GM23338 (cell line): ENCODE results near the gene GALNT7.

ENCODE experiments used
- CREB1 ChIP-seq: fragments of 250-450 bp; sonication (Bioruptor Pico); IDR thresholded peaks from 2 replicates; pipeline ENCODE4 v1.5.0; 2020; ENCODE audit warnings: low read depth, mild to moderate bottlenecking, moderate library complexity
- ETS1 ChIP-seq: IDR thresholded peaks from 2 replicates; pipeline ENCODE4 v1.6.1; 2016; ENCODE audit warnings: antibody characterized with exemption
- EZH2 ChIP-seq: fragments of 200-600 bp; sonication (generic); IDR thresholded peaks from one replicate; pipeline ENCODE4 v1.8.0; 2017; ENCODE audit warnings: antibody characterized with exemption, mild to moderate bottlenecking, low read depth; ENCODE audit not compliant: unreplicated experiment
- EZH2phosphoT487 ChIP-seq: fragments of 200-600 bp; sonication (generic); IDR thresholded peaks from one replicate; pipeline ENCODE4 v1.8.1; 2018; ENCODE audit warnings: antibody characterized with exemption; ENCODE audit not compliant: unreplicated experiment
- JUNB ChIP-seq: IDR thresholded peaks from one replicate; pipeline ENCODE4 v1.6.1; 2016; ENCODE audit warnings: antibody characterized with exemption; ENCODE audit not compliant: unreplicated experiment
- NANOG ChIP-seq: IDR thresholded peaks from 2 replicates; pipeline ENCODE4 v1.6.1; 2016; ENCODE audit warnings: antibody characterized with exemption, borderline replicate concordance
- POLR2AphosphoS5 ChIP-seq: IDR thresholded peaks from 2 replicates; pipeline ENCODE4 v1.6.1; 2016; ENCODE audit warnings: antibody characterized with exemption, low read depth
- STAT1 ChIP-seq: IDR thresholded peaks from one replicate; pipeline ENCODE4 v1.6.1; 2016; ENCODE audit warnings: antibody characterized with exemption; ENCODE audit not compliant: unreplicated experiment
- ZNF114 ChIP-seq: fragments of 250-450 bp; sonication (Bioruptor Pico); IDR thresholded peaks from 2 replicates; pipeline ENCODE4 v1.5.0; 2020; ENCODE audit warnings: mild to moderate bottlenecking, moderate library complexity
- ZNF331 ChIP-seq: fragments of 250-450 bp; sonication (Bioruptor Pico); IDR thresholded peaks from 2 replicates; pipeline ENCODE4 v1.5.0; 2020; ENCODE audit warnings: low read depth, mild to moderate bottlenecking, moderate library complexity
- ZNF462 ChIP-seq: fragments of 250-450 bp; sonication (Bioruptor Pico); IDR thresholded peaks from 2 replicates; pipeline ENCODE4 v1.5.0; 2020; ENCODE audit warnings: mild to moderate bottlenecking, moderate library complexity
- TF ChIP-seq, protein P1 (sequence below), 2 experiments: fragments of 200-600 bp in 1 of 2; sonication (generic) in 1 of 2; conservative IDR thresholded peaks; 2 replicates each; pipeline versions ENCODE4 v1.5.1 to v1.6.1; 2016 to 2017; ENCODE audit warnings: antibody characterized with exemption in 2 of 2, low read depth in 2 of 2, mild to moderate bottlenecking in 2 of 2, moderate library complexity in 1 of 2
- TF ChIP-seq, protein P2 (sequence below): IDR thresholded peaks from one replicate; pipeline ENCODE4 v1.6.1; 2018; ENCODE audit warnings: antibody characterized with exemption; ENCODE audit not compliant: unreplicated experiment

- TF ChIP-seq, protein P1, sequence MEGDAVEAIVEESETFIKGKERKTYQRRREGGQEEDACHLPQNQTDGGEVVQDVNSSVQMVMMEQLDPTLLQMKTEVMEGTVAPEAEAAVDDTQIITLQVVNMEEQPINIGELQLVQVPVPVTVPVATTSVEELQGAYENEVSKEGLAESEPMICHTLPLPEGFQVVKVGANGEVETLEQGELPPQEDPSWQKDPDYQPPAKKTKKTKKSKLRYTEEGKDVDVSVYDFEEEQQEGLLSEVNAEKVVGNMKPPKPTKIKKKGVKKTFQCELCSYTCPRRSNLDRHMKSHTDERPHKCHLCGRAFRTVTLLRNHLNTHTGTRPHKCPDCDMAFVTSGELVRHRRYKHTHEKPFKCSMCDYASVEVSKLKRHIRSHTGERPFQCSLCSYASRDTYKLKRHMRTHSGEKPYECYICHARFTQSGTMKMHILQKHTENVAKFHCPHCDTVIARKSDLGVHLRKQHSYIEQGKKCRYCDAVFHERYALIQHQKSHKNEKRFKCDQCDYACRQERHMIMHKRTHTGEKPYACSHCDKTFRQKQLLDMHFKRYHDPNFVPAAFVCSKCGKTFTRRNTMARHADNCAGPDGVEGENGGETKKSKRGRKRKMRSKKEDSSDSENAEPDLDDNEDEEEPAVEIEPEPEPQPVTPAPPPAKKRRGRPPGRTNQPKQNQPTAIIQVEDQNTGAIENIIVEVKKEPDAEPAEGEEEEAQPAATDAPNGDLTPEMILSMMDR (conservative IDR thresholded peaks at IDR 0.05; ENCODE audit: low read depth in 2 of 2) = no peak
- TF ChIP-seq, protein P2, sequence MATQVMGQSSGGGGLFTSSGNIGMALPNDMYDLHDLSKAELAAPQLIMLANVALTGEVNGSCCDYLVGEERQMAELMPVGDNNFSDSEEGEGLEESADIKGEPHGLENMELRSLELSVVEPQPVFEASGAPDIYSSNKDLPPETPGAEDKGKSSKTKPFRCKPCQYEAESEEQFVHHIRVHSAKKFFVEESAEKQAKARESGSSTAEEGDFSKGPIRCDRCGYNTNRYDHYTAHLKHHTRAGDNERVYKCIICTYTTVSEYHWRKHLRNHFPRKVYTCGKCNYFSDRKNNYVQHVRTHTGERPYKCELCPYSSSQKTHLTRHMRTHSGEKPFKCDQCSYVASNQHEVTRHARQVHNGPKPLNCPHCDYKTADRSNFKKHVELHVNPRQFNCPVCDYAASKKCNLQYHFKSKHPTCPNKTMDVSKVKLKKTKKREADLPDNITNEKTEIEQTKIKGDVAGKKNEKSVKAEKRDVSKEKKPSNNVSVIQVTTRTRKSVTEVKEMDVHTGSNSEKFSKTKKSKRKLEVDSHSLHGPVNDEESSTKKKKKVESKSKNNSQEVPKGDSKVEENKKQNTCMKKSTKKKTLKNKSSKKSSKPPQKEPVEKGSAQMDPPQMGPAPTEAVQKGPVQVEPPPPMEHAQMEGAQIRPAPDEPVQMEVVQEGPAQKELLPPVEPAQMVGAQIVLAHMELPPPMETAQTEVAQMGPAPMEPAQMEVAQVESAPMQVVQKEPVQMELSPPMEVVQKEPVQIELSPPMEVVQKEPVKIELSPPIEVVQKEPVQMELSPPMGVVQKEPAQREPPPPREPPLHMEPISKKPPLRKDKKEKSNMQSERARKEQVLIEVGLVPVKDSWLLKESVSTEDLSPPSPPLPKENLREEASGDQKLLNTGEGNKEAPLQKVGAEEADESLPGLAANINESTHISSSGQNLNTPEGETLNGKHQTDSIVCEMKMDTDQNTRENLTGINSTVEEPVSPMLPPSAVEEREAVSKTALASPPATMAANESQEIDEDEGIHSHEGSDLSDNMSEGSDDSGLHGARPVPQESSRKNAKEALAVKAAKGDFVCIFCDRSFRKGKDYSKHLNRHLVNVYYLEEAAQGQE = no peak
- TF ChIP-seq EZH2phosphoT487 = no peak
- TF ChIP-seq EZH2 = no peak
- TF ChIP-seq CREB1 = no peak
- no peak for TF ChIP-seq POLR2AphosphoS5
- no peak for TF ChIP-seq JUNB
- TF ChIP-seq NANOG = no peak
- no peak for TF ChIP-seq ZNF462 (CRISPR knock-in tag)
- TF ChIP-seq ETS1 = no peak
- TF ChIP-seq STAT1 = no peak
- TF ChIP-seq ZNF114 (CRISPR knock-in tag) = no peak
- no peak for TF ChIP-seq ZNF331 (CRISPR knock-in tag)
Measured at GRCh38 chr4:173135241-173135847, 33.3 kb upstream of the GALNT7 start.
